NCI-H128 (cell line): Measurements from ENCODE around the gene TIAM2.

Experiments used
- DNase-seq: peaks from one replicate; lab custom pipeline; 2025; ENCODE audit not compliant: unreplicated experiment; lab: John Stamatoyannopoulos, UW

TIAM2 gene

DNA sequence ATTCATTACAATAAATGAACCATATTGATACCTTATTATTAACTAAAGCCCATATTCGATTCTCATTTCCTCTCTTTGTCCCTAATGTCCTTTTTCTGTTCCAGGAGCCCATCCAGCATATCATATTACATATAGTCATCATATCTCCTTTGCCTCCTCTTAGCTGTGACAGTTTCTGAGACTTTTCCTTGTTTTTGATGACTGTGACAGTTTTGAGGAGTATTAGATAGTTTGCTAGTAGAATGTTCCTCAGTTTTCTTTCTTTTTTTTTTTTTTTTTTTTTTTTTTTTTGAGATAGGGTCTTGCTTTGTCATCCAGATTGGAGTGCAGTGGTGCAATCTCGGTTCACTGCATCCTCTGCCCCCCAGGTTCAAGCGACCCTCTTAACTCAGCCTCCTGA lies 61.6 kb downstream of the TIAM2 start:
- DNase-seq, result no peak

DNA sequence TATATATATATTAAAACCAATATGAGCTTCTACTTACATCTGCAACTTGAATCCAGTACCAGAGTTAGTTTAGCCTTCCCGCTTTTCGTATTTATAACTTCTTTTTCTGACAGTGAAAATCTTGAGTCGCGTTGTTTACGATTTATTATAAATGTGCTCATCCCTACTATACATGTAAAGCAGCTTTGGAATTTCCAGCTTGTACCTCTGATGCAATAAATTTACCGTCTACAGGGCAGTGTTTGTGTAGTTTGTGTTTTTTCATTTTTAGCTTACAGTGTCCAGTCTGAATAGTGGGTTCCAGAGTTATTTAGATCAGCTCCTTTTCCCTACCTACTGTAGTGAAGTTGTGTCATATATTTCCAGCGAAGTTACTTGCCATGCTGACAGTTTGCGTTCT lies 66.3 kb downstream of the TIAM2 start:
- no peak for DNase-seq

DNA sequence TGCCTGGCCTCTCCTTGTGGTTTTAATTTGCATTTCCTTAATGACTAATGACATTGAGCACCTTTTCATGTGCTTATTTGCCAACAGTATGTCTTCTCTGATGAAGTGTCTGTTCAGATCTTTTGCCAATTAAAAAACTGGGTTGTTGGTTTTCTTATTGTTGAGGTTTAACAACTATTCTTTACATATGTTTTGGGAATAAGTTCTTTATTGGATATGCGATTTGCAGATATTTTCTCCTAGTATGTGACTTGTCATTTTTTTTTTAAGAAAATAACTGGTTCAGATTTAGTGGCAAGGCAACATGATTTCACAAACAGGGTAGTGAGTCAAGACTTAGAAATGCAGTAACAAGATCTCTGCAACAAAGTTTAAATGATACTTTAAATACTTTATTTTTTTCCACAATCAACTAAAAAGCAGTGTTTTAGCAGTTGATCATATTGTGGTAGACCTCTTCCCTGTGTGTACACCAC lies 67.8 kb downstream of the TIAM2 start:
- no peak for DNase-seq

DNA sequence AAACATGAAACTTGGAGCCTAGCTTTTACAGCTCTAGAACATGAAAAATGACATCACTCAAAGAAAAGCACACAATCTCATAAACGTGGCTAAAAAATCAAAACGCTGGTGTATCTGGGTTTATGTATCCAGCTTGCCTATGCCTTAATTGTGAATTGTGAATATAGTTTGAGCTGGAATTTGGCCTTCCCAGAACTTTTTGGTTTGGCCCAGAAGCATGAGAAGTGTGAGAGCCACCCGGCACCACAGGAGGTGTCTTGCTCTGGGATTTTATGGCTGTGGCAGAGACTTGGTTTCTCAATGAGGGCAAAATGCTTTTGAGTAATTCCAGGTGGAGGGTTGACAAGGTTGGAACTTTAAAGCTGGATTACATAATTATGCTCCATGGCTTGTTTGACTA lies 69.2 kb downstream of the TIAM2 start:
- DNase-seq, result no peak

DNA sequence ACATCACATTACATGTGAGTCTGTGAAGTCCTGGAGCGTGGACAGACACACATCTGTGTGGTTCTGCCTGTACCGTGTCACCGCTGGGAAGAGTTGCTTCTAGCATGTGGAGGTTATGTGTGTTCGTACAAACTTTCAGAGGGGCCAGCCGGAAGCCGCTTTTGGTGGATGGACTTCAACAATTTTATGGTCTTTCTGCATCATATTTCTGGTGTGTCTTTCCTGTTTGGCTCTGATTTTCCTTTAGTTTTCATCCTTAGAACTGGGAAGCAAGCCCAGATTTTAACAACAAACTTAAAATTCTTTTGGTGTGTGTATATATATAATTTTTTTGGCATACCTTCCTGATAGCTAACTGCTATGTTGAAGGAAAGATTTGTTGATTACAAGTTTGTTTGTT lies 71.2 kb downstream of the TIAM2 start:
- no peak for DNase-seq

GRCh38 chr6:155066921-155067680 lies 72.0 kb downstream of the TIAM2 start:
- no peak for DNase-seq

- no peak for DNase-seq
These were observed 73.0 kb downstream of the TIAM2 start for GRCh38 chr6:155067956-155068615.

DNA sequence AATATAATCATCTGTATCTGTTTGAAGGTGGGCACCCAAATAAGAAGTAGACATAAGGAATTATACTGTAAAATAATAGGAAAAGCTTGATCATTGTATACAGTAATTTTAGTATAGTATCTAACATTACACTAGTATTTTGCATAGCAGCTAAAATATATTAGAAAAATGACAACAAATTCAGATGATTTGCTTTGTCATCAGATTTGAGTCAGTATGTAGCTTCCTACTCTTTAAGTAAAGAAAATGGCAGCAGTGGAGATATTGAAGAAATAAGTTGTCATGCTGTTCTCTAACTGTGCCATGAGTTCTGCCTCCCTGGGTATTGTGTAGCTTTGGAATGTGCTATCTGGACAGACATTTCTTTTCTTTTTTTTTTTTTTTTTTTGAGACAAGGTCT lies 74.4 kb downstream of the TIAM2 start:
- DNase-seq, result no peak

DNA sequence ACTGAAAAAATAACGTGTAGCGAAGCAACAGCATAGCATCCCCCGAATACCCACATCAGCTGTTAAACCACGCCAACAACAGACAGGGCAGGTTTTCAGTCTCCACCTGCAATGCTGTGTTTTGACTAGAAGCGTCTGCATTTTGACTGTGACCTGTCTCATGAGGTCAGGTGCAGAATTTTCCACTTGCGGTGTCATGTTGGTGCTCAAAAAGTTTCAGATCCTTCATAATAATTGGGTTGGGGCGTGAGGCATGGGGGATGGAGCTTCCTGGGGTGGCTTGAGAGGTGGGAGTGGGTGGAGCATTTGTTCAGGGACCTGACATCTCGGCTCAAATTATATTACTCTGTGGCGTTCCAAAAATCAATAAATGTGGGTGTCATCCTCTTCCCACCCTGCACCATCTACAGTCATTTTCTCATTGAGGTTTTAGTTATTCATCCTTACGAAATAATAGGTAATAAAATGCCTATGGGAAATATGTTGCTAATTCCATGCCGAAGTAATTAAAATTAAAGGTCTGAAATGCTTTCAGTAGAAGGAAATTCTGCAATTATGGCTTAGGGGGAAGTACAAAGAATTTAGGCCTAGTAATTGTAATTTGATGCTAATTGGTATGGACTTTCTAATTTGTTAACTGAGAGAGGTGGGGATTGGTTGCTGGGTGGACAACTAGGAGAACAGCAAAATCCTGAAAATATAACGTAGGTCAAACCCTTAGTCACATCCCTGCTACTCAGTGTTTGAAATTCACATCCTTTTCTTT lies 81.0 kb downstream of the TIAM2 start:
- no peak for DNase-seq

GRCh38 chr6:155077331-155077730 lies 82.2 kb downstream of the TIAM2 start:
- DNase-seq, result no peak

- DNase-seq, result no peak
These were observed 82.7 kb downstream of the TIAM2 start for GRCh38 chr6:155077784-155078183.

GRCh38 chr6:155078331-155078745 lies 83.2 kb downstream of the TIAM2 start:
- DNase-seq, result no peak

- no peak for DNase-seq
These were observed 84.9 kb downstream of the TIAM2 start for GRCh38 chr6:155079985-155080452.

DNA sequence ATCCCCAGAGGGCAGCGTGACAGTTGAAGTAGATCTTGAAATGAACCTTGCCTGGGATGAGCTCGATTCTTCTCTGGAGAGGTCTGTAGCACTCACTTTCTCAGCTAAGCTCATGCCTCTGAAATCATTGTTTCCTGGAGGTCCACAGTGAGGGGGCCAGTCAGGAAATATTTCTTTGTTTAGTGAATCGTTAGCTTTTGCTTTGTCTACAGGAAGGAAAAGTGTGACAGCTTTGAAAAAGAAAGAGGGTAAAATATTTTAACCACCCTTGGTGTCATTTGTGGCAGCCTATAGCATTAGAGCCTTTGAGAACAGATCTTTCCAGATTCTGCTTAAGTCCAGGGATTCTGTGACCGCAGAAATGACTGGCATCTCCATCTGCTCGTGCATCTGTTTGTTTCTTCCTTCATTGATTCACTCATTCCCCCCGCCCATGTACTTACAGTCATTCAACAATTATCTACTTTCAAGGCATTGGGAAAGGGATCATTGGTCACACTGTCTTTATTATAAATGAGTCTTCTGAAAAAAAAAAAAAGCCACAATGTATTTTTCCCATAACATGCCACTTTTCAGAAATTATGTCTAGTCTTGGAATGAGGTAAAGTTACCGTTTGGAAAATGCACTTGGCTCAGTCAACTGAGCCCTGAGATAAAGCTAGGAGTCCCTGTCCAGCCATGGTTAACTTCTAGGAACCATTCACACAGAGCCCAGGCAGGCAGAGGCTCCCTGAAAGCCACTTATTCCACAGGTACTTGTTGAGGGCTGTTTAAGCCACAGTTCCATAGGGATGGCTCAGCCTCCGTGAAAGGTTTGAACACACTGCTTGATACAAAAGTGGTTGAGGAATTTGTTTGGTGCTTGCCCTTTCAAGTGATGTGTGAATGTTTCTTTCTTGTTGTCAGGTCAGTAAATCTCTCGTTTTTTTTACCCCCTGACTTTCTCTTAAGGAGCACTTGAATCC lies 86.0 kb downstream of the TIAM2 start:
- DNase-seq, result no peak

DNA sequence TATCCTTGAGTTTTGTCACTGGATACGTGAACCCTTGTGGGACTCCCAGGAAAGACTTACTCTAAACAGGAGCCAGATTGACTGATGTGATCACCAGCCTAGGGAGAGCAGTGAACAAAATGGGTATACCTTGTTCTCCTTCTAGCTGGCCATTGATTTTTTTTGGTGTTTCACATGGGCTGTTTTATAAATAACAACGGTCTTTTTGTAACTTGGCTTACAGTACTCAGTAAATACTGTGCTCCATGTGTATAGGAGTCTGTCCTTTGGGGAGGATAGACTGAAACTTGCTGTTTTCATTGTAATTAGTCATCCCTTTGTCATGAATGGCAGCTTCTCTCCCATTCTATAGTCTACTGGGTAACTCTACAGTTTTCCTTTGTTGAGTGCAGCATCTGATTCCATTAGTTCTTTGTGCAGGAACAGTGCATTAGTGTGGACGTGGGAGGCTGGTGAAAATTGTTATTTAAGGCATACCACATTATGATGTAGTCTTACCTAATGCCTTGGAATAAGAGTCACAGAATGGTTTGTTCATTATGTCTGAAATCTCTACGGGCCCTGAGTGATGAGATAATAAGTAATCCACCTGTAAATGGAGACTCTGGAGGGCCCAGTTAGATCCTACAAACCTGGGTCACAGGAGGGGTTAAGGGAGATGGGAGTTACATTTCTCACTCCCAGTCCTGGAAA lies 89.5 kb downstream of the TIAM2 start:
- DNase-seq, result no peak

GRCh38 chr6:155085582-155086257 lies 90.6 kb downstream of the TIAM2 start:
- DNase-seq, result no peak

DNA sequence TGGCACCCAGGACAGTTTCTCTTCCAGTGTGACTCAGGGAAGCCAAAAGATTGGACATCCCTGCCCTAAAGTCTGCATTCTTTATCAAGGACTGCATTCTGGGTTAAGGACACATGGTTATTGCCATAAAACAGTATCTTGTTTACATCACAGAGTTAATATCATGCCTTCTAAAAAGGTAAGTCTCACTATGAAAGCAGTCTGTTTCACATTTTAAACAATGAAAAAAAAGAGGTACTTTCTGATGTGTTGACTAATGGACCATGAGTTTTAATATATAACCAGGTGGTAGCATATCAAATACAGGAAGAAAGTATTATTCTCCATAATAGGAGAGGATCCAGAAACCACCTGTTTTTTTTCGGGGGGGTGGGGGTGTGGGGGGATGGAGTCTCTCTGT lies 93.7 kb downstream of the TIAM2 start:
- no peak for DNase-seq

GRCh38 chr6:155089746-155090145 lies 94.6 kb downstream of the TIAM2 start:
- DNase-seq, result no peak

DNA sequence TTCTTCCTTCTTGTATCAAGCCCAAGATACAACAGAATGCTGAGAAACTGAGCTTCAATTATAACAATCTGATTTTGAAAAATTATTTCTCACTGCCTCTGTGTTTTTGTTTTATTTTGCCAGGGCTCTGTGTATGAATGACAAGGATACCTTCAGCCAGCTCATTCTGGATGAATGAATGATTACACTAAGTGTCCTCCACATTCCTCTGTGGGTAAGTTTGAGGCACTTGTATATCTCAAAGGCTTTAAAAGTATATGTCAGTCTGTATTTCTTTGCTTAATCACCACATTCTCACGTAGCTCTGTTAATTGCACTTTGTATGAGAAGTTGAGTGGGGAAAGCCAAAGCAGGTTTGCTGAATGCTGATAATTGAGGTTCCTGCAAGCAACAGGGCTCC lies 95.1 kb downstream of the TIAM2 start:
- DNase-seq, result no peak
